Astrocyte (in vitro differentiated cells and primary cell): ENCODE data around the gene TAS2R20. TPM values are rescaled to one million over a fixed set of nuclear protein-coding genes. Genes with fewer than 3 reads are reported as not detected.

Source experiments
- DNase-seq: peaks from one replicate; pipeline ENCODE4 v3.0.0-alpha.2; 2010; ENCODE audit warnings: low read depth
- FAIRE-seq: peaks from 2 replicates; lab custom pipeline; 2011; peaks lifted over from hg19 to GRCh38; lab: Jason Lieb, UNC
- H2AFZ ChIP-seq: 2 replicates; pipeline ENCODE4 v1.6.0; 2012; ENCODE audit warnings: low read depth, low read length, inconsistent platforms
- H3K27ac ChIP-seq: 2 replicates; pipeline ENCODE4 v1.5.1; 2011; ENCODE audit warnings: low read depth, low read length, inconsistent platforms
- H3K27me3 ChIP-seq: 2 replicates; pipeline ENCODE4 v1.6.0; 2011; ENCODE audit warnings: low read length, inconsistent platforms; ENCODE audit not compliant: insufficient read depth
- H3K36me3 ChIP-seq: 2 replicates; pipeline ENCODE4 v1.5.1; 2011; ENCODE audit warnings: low read length, inconsistent platforms; ENCODE audit not compliant: insufficient read depth
- H3K4me1 ChIP-seq: 2 replicates; pipeline ENCODE4 v1.5.1; 2011; ENCODE audit warnings: low read length, inconsistent platforms; ENCODE audit not compliant: insufficient read depth
- H3K4me2 ChIP-seq: 2 replicates; pipeline ENCODE4 v1.6.0; 2012; ENCODE audit warnings: low read length, inconsistent platforms
- H3K4me3 ChIP-seq: 2 replicates; pipeline ENCODE4 v1.5.1; 2011; ENCODE audit warnings: low read depth, mild to moderate bottlenecking, low read length, inconsistent platforms; ENCODE audit not compliant: insufficient read depth
- H3K79me2 ChIP-seq: 2 replicates; pipeline ENCODE4 v1.6.0; 2012; ENCODE audit warnings: mild to moderate bottlenecking, low read length, inconsistent platforms; ENCODE audit not compliant: insufficient read depth
- H3K9ac ChIP-seq: 2 replicates; pipeline ENCODE4 v1.6.0; 2012; ENCODE audit warnings: mild to moderate bottlenecking, low read length, inconsistent platforms
- H3K9me3 ChIP-seq: 2 replicates; pipeline ENCODE4 v1.5.1; 2012; ENCODE audit warnings: low read depth, mild to moderate bottlenecking, low read length, inconsistent platforms; ENCODE audit not compliant: insufficient read depth
- H4K20me1 ChIP-seq: 2 replicates; pipeline ENCODE4 v1.6.0; 2012; ENCODE audit warnings: low read length, inconsistent platforms; ENCODE audit not compliant: insufficient read depth
- H3K27ac Mint-ChIP-seq: one replicate; pipeline ENCODE4 v1.8.0; 2021; ENCODE audit warnings: mild to moderate bottlenecking, mixed read lengths; ENCODE audit not compliant: unreplicated experiment
- H3K27me3 Mint-ChIP-seq: one replicate; pipeline ENCODE4 v1.8.0; 2021; ENCODE audit warnings: low read depth, mixed read lengths; ENCODE audit not compliant: unreplicated experiment
- H3K36me3 Mint-ChIP-seq: one replicate; pipeline ENCODE4 v1.8.0; 2021; ENCODE audit warnings: low read depth, mixed read lengths; ENCODE audit not compliant: unreplicated experiment
- H3K4me1 Mint-ChIP-seq: one replicate; pipeline ENCODE4 v1.8.0; 2021; ENCODE audit warnings: low read depth, mixed read lengths; ENCODE audit not compliant: unreplicated experiment
- H3K4me3 Mint-ChIP-seq: one replicate; pipeline ENCODE4 v1.8.0; 2021; ENCODE audit warnings: mild to moderate bottlenecking, moderate library complexity, mixed read lengths; ENCODE audit not compliant: unreplicated experiment
- H3K9me3 Mint-ChIP-seq: one replicate; pipeline ENCODE4 v1.8.0; 2021; ENCODE audit warnings: mild to moderate bottlenecking, mixed read lengths; ENCODE audit not compliant: unreplicated experiment
- CTCF ChIP-seq: IDR thresholded peaks from 2 replicates; pipeline ENCODE4 v1.5.1; 2011; ENCODE audit warnings: low read depth, mild to moderate bottlenecking, inconsistent platforms, low read length, moderate library complexity; ENCODE audit not compliant: insufficient read depth
- EZH2 ChIP-seq: IDR thresholded peaks from 2 replicates; pipeline ENCODE4 v1.6.1; 2012; ENCODE audit warnings: mild to moderate bottlenecking, low read length, inconsistent platforms; ENCODE audit not compliant: insufficient read depth
- total RNA-seq: library from RNA; stranded (reverse); gene quantifications from 2 replicates; pipeline ENCODE4 v1.2.1, GENCODE V29; 2021

Gene TAS2R20
- total RNA-seq, 1 donor from 2014 or later, result 0.57 TPM

GRCh38 chr12:10957741-10958140 lies 40.4 kb downstream of the TAS2R20 start:
- Histone ChIP-seq H3K9me3 (no peaks in the 10 kb centered on the region), H2AFZ (no peak overlapping the region), H3K4me1 (no peaks in the 10 kb centered on the region), H3K4me3 (no peak overlapping the region), H4K20me1 (peaks cover 4% of the 10 kb centered on the region), H3K36me3 (no peaks in the 10 kb centered on the region), H3K79me2 (peaks cover 12% of the 10 kb centered on the region), H3K27ac (no peak overlapping the region), H3K27me3 (no peaks in the 10 kb centered on the region), H3K4me2 (no peak overlapping the region), H3K9ac (no peak overlapping the region)
- Mint-ChIP-seq H3K9me3 (peaks cover 13% of the 10 kb centered on the region), H3K27me3 (no peaks in the 10 kb centered on the region), H3K36me3 (peaks cover 4% of the 10 kb centered on the region), H3K4me1 (peaks cover 5% of the 10 kb centered on the region), H3K27ac (no peak overlapping the region), H3K4me3 (no peak overlapping the region)
- TF ChIP-seq CTCF (no peak), EZH2 (no peak)
- peak; percentile 70 for DNase-seq
- FAIRE-seq, result peak; percentile 50

GRCh38 chr12:10956085-10956484 lies 42.0 kb downstream of the TAS2R20 start:
- Histone ChIP-seq H2AFZ (no peak overlapping the region), H3K27me3 (no peaks in the 10 kb centered on the region), H3K36me3 (no peaks in the 10 kb centered on the region), H3K4me2 (no peak overlapping the region), H3K9me3 (no peaks in the 10 kb centered on the region), H3K79me2 (peaks cover 15% of the 10 kb centered on the region), H4K20me1 (peaks cover 5% of the 10 kb centered on the region), H3K4me3 (no peak overlapping the region), H3K9ac (no peak overlapping the region), H3K4me1 (no peaks in the 10 kb centered on the region), H3K27ac (no peak overlapping the region)
- Mint-ChIP-seq H3K27me3 (no peaks in the 10 kb centered on the region), H3K27ac (no peak overlapping the region), H3K4me1 (peaks cover 5% of the 10 kb centered on the region), H3K36me3 (no peaks in the 10 kb centered on the region), H3K9me3 (peaks cover 13% of the 10 kb centered on the region), H3K4me3 (no peak overlapping the region)
- FAIRE-seq, result peak; percentile 45
- no peak for TF ChIP-seq CTCF
- no peak for TF ChIP-seq EZH2
- no peak for DNase-seq

- peaks cover 2% of the 10 kb centered on the region for H3K4me1 Mint-ChIP-seq
- H3K36me3 Mint-ChIP-seq, result no peaks in the 10 kb centered on the region
- DNase-seq, result no peak
Observed at GRCh38 chr12:10952645-10953044, 45.5 kb downstream of the TAS2R20 start.

More at GRCh38 chr12:10952645-10953044, 45.5 kb downstream of the TAS2R20 start:
- H3K4me1 ChIP-seq, result no peaks in the 10 kb centered on the region
- H3K79me2 ChIP-seq, result peaks cover 15% of the 10 kb centered on the region
- H3K4me2 ChIP-seq, result no peak overlapping the region
- H3K4me3 ChIP-seq, result no peak overlapping the region
- H3K36me3 ChIP-seq, result no peaks in the 10 kb centered on the region
- Mint-ChIP-seq H3K9me3 (peaks cover 16% of the 10 kb centered on the region), H3K27ac (no peak overlapping the region), H3K27me3 (no peaks in the 10 kb centered on the region), H3K4me3 (no peak overlapping the region)
- no peaks in the 10 kb centered on the region for H3K27me3 ChIP-seq
- no peak overlapping the region for H3K9ac ChIP-seq
- H4K20me1 ChIP-seq, result peaks cover 5% of the 10 kb centered on the region
- no peak overlapping the region for H3K27ac ChIP-seq
- H2AFZ ChIP-seq, result no peak overlapping the region
- TF ChIP-seq CTCF (no peak), EZH2 (no peak)
- H3K9me3 ChIP-seq, result no peaks in the 10 kb centered on the region
- no peak for FAIRE-seq

Other genes starting within 250 kb of the TAS2R20 start
- not detected in 2 replicates for gene TAS2R7, start 195.7 kb downstream of the TAS2R20 start, total RNA-seq
- gene TAS2R8, start 191.0 kb downstream of the TAS2R20 start, total RNA-seq, result not detected in 2 replicates
- not detected in 2 replicates for gene TAS2R9, start 188.1 kb downstream of the TAS2R20 start, total RNA-seq
- gene TAS2R10, start 171.9 kb downstream of the TAS2R20 start, total RNA-seq, result 0.27 and 0.29 TPM in 2 replicates
- 1.1 and 2.2 TPM in 2 replicates for gene PRR4, start 148.8 kb downstream of the TAS2R20 start, total RNA-seq
- gene PRH1, start 114.0 kb downstream of the TAS2R20 start, total RNA-seq, result 7.9 and 10.6 TPM in 2 replicates
- gene TAS2R13, start 88.7 kb downstream of the TAS2R20 start, total RNA-seq, result 0.34 and 0.43 TPM in 2 replicates
- not detected in 2 replicates for gene PRH2, start 69.1 kb downstream of the TAS2R20 start, total RNA-seq
- gene TAS2R14, start 59.0 kb downstream of the TAS2R20 start, total RNA-seq, result 1.7 and 2.0 TPM in 2 replicates
- gene TAS2R50, start 11.4 kb downstream of the TAS2R20 start, total RNA-seq, result 0.60 and 1.2 TPM in 2 replicates
- gene TAS2R19, start 24.3 kb upstream of the TAS2R20 start, total RNA-seq, result 2.2 and 3.1 TPM in 2 replicates
- 2.2 TPM in 2 replicates for gene TAS2R31, start 33.1 kb upstream of the TAS2R20 start, total RNA-seq
- 0.57 and 0.96 TPM in 2 replicates for gene TAS2R46, start 64.0 kb upstream of the TAS2R20 start, total RNA-seq
- 0.52 and 0.58 TPM in 2 replicates for gene TAS2R43, start 94.0 kb upstream of the TAS2R20 start, total RNA-seq
- 1.3 and 1.7 TPM in 2 replicates for gene TAS2R30, start 136.3 kb upstream of the TAS2R20 start, total RNA-seq
- 16.3 and 16.6 TPM in 2 replicates for gene SMIM10L1, start 172.9 kb upstream of the TAS2R20 start, total RNA-seq
- gene TAS2R42, start 188.6 kb upstream of the TAS2R20 start, total RNA-seq, result not detected in 2 replicates